ENCODE measurements around the gene ADCY4. TPM values are rescaled to one million over a fixed set of nuclear protein-coding genes. Genes with fewer than 3 reads are reported as not detected.
A peak's percentile ranks its signal among the peaks of the same experiment; 100 is the strongest.

Gene ADCY4
- total RNA-seq, 2 donors from 2014 or later: 10.6 to 14.8 TPM

DNA sequence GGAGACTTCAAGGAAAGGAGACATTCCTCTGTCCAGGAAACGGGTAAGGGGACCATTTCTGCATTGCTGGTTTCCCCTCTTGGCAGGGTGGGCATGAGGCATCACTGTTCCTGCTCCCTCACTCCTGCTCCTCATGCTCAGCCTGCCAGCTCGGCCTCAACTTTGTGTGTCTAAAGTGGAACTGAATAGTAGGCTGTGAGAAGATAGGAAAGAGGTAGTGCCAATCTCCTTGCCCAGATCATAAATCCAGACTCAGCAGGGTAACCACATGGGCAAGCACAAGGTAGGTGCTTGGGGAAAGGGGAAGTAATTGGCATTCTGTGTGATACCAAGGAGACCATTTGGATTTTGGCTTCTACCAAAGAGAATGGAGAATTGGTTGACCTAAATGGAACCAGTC lies 21.0 kb downstream of the ADCY4 start:
- no peak for DNase-seq
- H3K27ac ChIP-seq: peak overlapping the region in 1 of 4 donors; percentile 88
- no peaks in the 10 kb centered on the region for H3K36me3 ChIP-seq (replicated peaks in 1 of 2; ENCODE audit: insufficient read depth in 1 of 2, low read depth in 2 of 2)
- WGBS, 2 donors: 82 to 96% methylated on average over 2 of the region's 2 CpGs
- no peak overlapping the region for H3K4me3 ChIP-seq
- intact Hi-C loops (cut with DNase I): no loop called here
- ATAC-seq: no peak
- no peaks in the 10 kb centered on the region for H3K27me3 ChIP-seq
- H3K4me1 ChIP-seq: peaks cover 42% of the 10 kb centered on the region
- no peak for TF ChIP-seq CTCF (IDR thresholded peaks at IDR 0.05)
- TF ChIP-seq POLR2A (IDR thresholded peaks at IDR 0.05): no peak
- no peaks in the 10 kb centered on the region for H3K9me3 ChIP-seq

DNA sequence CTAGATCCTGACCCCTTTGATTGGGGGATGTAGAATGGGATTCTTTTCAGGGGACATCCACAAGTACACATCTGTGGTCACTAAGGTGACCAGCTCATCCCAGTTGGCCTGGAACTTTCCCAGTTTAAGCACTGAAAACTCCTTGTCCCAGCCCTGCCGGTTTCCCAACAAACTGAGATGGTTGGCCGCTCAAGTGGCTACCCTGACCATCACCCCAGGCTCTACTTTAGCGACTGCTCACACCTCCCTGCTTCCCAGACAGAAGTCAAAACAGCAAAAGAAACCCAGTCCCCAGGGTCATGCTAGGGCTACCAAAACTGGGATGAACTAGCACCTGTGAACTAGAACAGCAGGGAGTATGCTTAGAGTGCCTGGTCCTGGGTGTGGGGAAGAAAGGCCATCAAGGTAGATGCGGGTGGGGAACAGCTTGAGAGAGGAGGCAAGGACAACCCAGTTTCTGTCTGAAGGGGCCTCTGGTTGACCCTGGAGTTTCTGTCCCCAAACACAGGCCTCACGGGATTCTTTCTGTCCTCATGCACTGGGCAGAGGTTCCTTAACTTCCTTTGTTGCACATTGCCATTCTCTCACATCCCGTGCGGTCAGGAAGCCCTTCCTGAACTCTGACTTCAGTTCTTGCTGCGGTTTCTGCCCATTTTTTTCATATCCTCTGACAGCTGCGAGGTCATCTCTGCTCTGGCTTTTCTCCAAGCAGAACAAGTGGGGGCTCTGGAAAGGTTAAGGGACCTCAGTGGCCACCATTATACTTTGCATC lies 21.9 kb downstream of the ADCY4 start:
- Histone ChIP-seq H3K36me3 (replicated peaks in 1 of 2; ENCODE audit: insufficient read depth in 1 of 2, low read depth in 2 of 2) (no peaks in the 10 kb centered on the region), H3K4me1 (peaks cover 52% of the 10 kb centered on the region), H3K4me3 (no peak overlapping the region), H3K9me3 (no peaks in the 10 kb centered on the region), H3K27me3 (no peaks in the 10 kb centered on the region), H3K27ac (peak overlapping the region in 1 of 4 donors; percentile 88)
- DNase-seq (peak in 1 of 4 donors; percentile 72), ATAC-seq (no peak)
- WGBS, 2 donors: 69 to 87% methylated on average over 8 to 9 of the region's 9 CpGs
- TF ChIP-seq POLR2A (IDR thresholded peaks at IDR 0.05) (no peak), CTCF (IDR thresholded peaks at IDR 0.05) (no peak)
- intact Hi-C loops (cut with DNase I): no loop called here

DNA sequence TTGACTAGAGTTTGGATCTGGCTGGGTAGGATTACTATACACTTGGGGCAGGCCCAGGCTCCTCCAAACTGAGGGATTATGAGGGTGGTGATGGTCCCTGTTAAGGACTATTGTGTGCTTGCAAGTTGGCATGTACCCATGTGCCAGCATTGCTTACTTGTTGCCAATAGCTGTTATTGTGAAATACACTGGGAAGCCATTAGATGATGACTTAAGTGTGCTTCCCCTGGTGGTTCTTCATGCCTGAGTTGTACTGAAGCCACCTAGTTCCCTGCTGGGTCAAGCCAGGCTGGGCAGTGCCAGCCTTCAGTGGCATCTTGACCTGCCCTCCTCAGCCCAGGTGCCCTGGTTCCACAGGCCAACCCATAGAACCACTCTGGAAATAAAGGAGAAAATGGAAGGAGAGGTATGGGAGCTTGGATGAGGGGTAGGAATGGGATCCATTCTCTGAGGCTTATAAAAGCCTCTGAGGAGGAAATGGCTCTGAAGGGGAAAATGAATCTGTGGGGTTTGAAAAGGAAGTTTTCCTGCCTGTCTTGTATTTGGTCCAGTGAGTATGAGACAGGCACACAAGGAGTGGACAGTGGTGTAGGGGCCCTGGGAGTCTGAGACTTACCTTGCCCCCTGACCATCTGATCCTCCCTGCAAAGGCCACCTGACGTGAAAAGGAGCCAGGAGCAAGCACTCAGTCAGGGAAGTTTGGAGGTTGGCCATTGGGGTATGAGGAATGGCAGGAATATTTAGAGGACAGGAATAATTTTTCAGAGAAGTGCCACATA lies 22.8 kb downstream of the ADCY4 start:
- peak overlapping the region; percentile 79 to 91 (median 86) for H3K27ac ChIP-seq
- intact Hi-C loops (cut with DNase I): no loop called here
- H3K4me3 ChIP-seq: no peak overlapping the region
- H3K4me1 ChIP-seq: peaks cover 61% of the 10 kb centered on the region
- WGBS, 2 donors: 80 to 88% methylated on average over 1 of the region's 1 CpG
- no peaks in the 10 kb centered on the region for H3K27me3 ChIP-seq
- TF ChIP-seq POLR2A (IDR thresholded peaks at IDR 0.05) (no peak), CTCF (IDR thresholded peaks at IDR 0.05) (no peak)
- no peaks in the 10 kb centered on the region for H3K36me3 ChIP-seq (replicated peaks in 1 of 2; ENCODE audit: insufficient read depth in 1 of 2, low read depth in 2 of 2)
- DNase-seq: peak in 1 of 4 donors; percentile 56
- H3K9me3 ChIP-seq: no peaks in the 10 kb centered on the region
- no peak for ATAC-seq

GRCh38 chr14:24310646-24311604 lies 23.9 kb downstream of the ADCY4 start, which contains the start of gene LTB4R:
Gene LTB4R, plus strand, starts transcription at chr14:24311502. Its CDS starts 4,150 bp downstream, at chr14:24315652.
- H3K4me1 ChIP-seq: peaks cover 64% of the 10 kb centered on the region
- H3K36me3 ChIP-seq (replicated peaks in 1 of 2; ENCODE audit: insufficient read depth in 1 of 2, low read depth in 2 of 2): peaks cover 0 to 2% of the 10 kb centered on the region in 2 donors
- intact Hi-C loops (cut with DNase I): no loop called here

More at GRCh38 chr14:24310646-24311604, 23.9 kb downstream of the ADCY4 start, which contains the start of gene LTB4R:
- Histone ChIP-seq H3K4me3 (no peak within 1 kb of the TSS), H3K9me3 (no peaks in the 10 kb centered on the region), H3K27ac (peak within 1 kb of the TSS; percentile 79 to 91 (median 86)), H3K27me3 (no peaks in the 10 kb centered on the region)
- ATAC-seq (peak; percentile 85), DNase-seq (peak; percentile 84 to 89 (median 87))
- TF ChIP-seq POLR2A (IDR thresholded peaks at IDR 0.05): peak; percentile 57 to 72 (median 59)
- TF ChIP-seq CTCF (IDR thresholded peaks at IDR 0.05): peak; percentile 14 to 67 (median 50)
- 10 to 12% methylated on average over 10 to 86 of the region's 99 CpGs for WGBS, 2 donors

Measured in body of pancreas (tissue), 4 donors.